Measurements from ENCODE around the gene TMEM115.

- TF ChIP-seq GABPA (IDR thresholded peaks at IDR 0.05; ENCODE audit: low read depth) (no peak), POLR2AphosphoS5 (IDR thresholded peaks at IDR 0.05; ENCODE audit: low read depth) (no peak)
- TF ChIP-seq, protein P1, sequence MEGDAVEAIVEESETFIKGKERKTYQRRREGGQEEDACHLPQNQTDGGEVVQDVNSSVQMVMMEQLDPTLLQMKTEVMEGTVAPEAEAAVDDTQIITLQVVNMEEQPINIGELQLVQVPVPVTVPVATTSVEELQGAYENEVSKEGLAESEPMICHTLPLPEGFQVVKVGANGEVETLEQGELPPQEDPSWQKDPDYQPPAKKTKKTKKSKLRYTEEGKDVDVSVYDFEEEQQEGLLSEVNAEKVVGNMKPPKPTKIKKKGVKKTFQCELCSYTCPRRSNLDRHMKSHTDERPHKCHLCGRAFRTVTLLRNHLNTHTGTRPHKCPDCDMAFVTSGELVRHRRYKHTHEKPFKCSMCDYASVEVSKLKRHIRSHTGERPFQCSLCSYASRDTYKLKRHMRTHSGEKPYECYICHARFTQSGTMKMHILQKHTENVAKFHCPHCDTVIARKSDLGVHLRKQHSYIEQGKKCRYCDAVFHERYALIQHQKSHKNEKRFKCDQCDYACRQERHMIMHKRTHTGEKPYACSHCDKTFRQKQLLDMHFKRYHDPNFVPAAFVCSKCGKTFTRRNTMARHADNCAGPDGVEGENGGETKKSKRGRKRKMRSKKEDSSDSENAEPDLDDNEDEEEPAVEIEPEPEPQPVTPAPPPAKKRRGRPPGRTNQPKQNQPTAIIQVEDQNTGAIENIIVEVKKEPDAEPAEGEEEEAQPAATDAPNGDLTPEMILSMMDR (IDR thresholded peaks at IDR 0.05; ENCODE audit: insufficient read depth, low read length) = no peak
Measured at GRCh38 chr3:50390508-50391224, 31.3 kb upstream of the TMEM115 start.

Measured in HL-60 (cell line).